HepG2 (cell line): ENCODE measurements around the gene RAB2B. TPM values are rescaled to one million over a fixed set of nuclear protein-coding genes. Genes with fewer than 3 reads are reported as not detected.

Experiments
- polyA plus RNA-seq, 8 experiments: library from polyadenylated mRNA; depleted of rRNA in 3 of 8; stranded (reverse) in 7 of 8; unstranded in 1 of 8; fragments of >200 nt; fragmentation: Illumina TruSeq in 4 of 8; extraction: Trizol in 4 of 8; gene quantifications; 2 replicates each; pipeline versions ENCODE4 v1.2.1 to v1.2.3, GENCODE V29; 2011 to 2016; ENCODE audit warnings: low read depth in 4 of 8, missing spikeins in 1 of 8, mixed read lengths in 1 of 8; ENCODE audit not compliant: insufficient read depth in 1 of 8
- small RNA-seq, 3 experiments: library from RNA; depleted of rRNA; stranded (forward); fragments of <200 nt; gene quantifications; one replicate each; pipeline ENCODE3, GENCODE V24; 2012; ENCODE audit warnings: low read depth in 2 of 3, low replicate concordance in 1 of 3; ENCODE audit not compliant: insufficient read length in 3 of 3, insufficient read depth in 2 of 3
- total RNA-seq, 5 experiments: library from RNA; depleted of rRNA; stranded (reverse); fragments of >200 nt; fragmentation: Illumina TruSeq; extraction: Trizol; gene quantifications; 2 replicates each; pipeline ENCODE4 v1.2.3, GENCODE V29; 2016; ENCODE audit warnings: low read depth in 1 of 5

The RAB2B gene
- total and polyA plus RNA-seq, 2 of the 13 experiments (the other 11 are each of a cell fraction or from before 2014, with no cell fraction given), result 36.0 to 60.6 TPM

Small RNA genes lying within 50 kb of the gene (small RNA-seq; reads per million reads assigned to genes)
- 0 reads per million in 3 experiments for gene RN7SL650P

Other genes with a start within 250 kb of the RAB2B start
- 1,099 and 1,563 TPM in 2 replicates for gene HNRNPC, start 207.5 kb downstream of the RAB2B start, total RNA-seq (2016; rRNA removed; fragmentation: Illumina TruSeq; extraction: Trizol)
- 577 and 628 TPM in 2 replicates for gene HNRNPC, start 207.5 kb downstream of the RAB2B start, polyA plus RNA-seq (2011; rRNA removed)
- gene RPGRIP1, start 196.9 kb downstream of the RAB2B start, total RNA-seq (2016; rRNA removed; fragmentation: Illumina TruSeq; extraction: Trizol), result 0.10 and 0.13 TPM in 2 replicates
- 0.47 and 1.1 TPM in 2 replicates for gene RPGRIP1, start 196.9 kb downstream of the RAB2B start, polyA plus RNA-seq (2011; rRNA removed)
- gene SUPT16H, start 92.9 kb downstream of the RAB2B start, total RNA-seq (2016; rRNA removed; fragmentation: Illumina TruSeq; extraction: Trizol), result 230 and 340 TPM in 2 replicates
- gene SUPT16H, start 92.9 kb downstream of the RAB2B start, polyA plus RNA-seq (2011; rRNA removed), result 68.0 and 77.5 TPM in 2 replicates
- gene CHD8, start 20.8 kb downstream of the RAB2B start, total RNA-seq (2016; rRNA removed; fragmentation: Illumina TruSeq; extraction: Trizol), result 79.6 and 92.9 TPM in 2 replicates
- gene CHD8, start 20.8 kb downstream of the RAB2B start, polyA plus RNA-seq (2011; rRNA removed), result 35.1 and 43.9 TPM in 2 replicates
- gene TOX4, start 236 bp upstream of the RAB2B start, total RNA-seq (2016; rRNA removed; fragmentation: Illumina TruSeq; extraction: Trizol), result 71.8 and 124 TPM in 2 replicates
- 147 and 163 TPM in 2 replicates for gene TOX4, start 236 bp upstream of the RAB2B start, polyA plus RNA-seq (2011; rRNA removed)
- gene METTL3, start 34.4 kb upstream of the RAB2B start, total RNA-seq (2016; rRNA removed; fragmentation: Illumina TruSeq; extraction: Trizol), result 114 and 123 TPM in 2 replicates
- gene METTL3, start 34.4 kb upstream of the RAB2B start, polyA plus RNA-seq (2011; rRNA removed), result 122 and 130 TPM in 2 replicates
- gene SALL2, start 49.4 kb upstream of the RAB2B start, total RNA-seq (2016; rRNA removed; fragmentation: Illumina TruSeq; extraction: Trizol), result 4.9 and 7.6 TPM in 2 replicates
- 5.8 and 7.0 TPM in 2 replicates for gene SALL2, start 49.4 kb upstream of the RAB2B start, polyA plus RNA-seq (2011; rRNA removed)
- not detected in 2 replicates for gene OR10G3, start 103.1 kb upstream of the RAB2B start, total RNA-seq (2016; rRNA removed; fragmentation: Illumina TruSeq; extraction: Trizol)
- gene OR10G3, start 103.1 kb upstream of the RAB2B start, polyA plus RNA-seq (2011; rRNA removed), result not detected in 2 replicates
- not detected in 2 replicates for gene OR10G2, start 158.0 kb upstream of the RAB2B start, total RNA-seq (2016; rRNA removed; fragmentation: Illumina TruSeq; extraction: Trizol)
- not detected in 2 replicates for gene OR10G2, start 158.0 kb upstream of the RAB2B start, polyA plus RNA-seq (2011; rRNA removed)
- not detected in 2 replicates for gene OR4E2, start 176.9 kb upstream of the RAB2B start, total RNA-seq (2016; rRNA removed; fragmentation: Illumina TruSeq; extraction: Trizol)
- not detected in 2 replicates for gene OR4E2, start 176.9 kb upstream of the RAB2B start, polyA plus RNA-seq (2011; rRNA removed)
- not detected in 2 replicates for gene OR4E1, start 196.9 kb upstream of the RAB2B start, total RNA-seq (2016; rRNA removed; fragmentation: Illumina TruSeq; extraction: Trizol)
- gene OR4E1, start 196.9 kb upstream of the RAB2B start, polyA plus RNA-seq (2011; rRNA removed), result not detected in 2 replicates